ENCODE measurements around the gene NOL9. TPM values are rescaled to one million over a fixed set of nuclear protein-coding genes. Genes with fewer than 3 reads are reported as not detected.

The NOL9 gene
- total and polyA plus RNA-seq, 9 of the 15 experiments (the other 6 are each of a cell fraction or from before 2014, with no cell fraction given): 5.6 to 76.5 (median 47.3) TPM

- no peak for FAIRE-seq
- no peaks in the 10 kb centered on the region for H3K79me2 ChIP-seq (ENCODE audit: control insufficient read depth, insufficient read depth, low read length)
- intact Hi-C loops (cut with micrococcal nuclease): no loop called here
- no peak for DNase-seq (ENCODE audit: extremely low read depth in 1 of 4, low spot score in 3 of 4)
- CTCF ChIA-PET (ENCODE audit: low intra/inter-chr PET ratio): interaction anchor here (0.7 to 1.3 kb wide), 2 partner anchors 82 to 587 kb away, joined by 3 to 4 read pairs; no protein-coding TSS in a partner anchor
- no peak overlapping the region for H3K27ac ChIP-seq (ENCODE audit: extremely low read depth, low read depth, low read length)
- peak overlapping the region in 1 of 2 experiments; percentile 10; a peak in 1 of 4 replicates for H3K9ac ChIP-seq (ENCODE audit: insufficient read depth in 1 of 2, low read depth in 2 of 2, low read length in 2 of 2)
- WGBS (ENCODE audit: insufficient coverage, low coverage, missing lambda C conversion rate): 7% methylated on average over 14 of the region's 14 CpGs
- POLR2A ChIA-PET: no interaction called here
- H3K4me2 ChIP-seq (ENCODE audit: insufficient read depth, low read length): no peak overlapping the region
- no peaks in the 10 kb centered on the region for H3K36me3 ChIP-seq (ENCODE audit: control insufficient read depth, insufficient read depth, low read length)
- H3K9me3 ChIP-seq (replicated peaks; ENCODE audit: control insufficient read depth, insufficient read depth, low read depth, low read length): no peaks in the 10 kb centered on the region
- TF ChIP-seq CBFB (CRISPR knock-in tag; IDR thresholded peaks at IDR 0.05) (0 out of 2 replicates have a peak, but pooled peaks have one; percentile 32), MYC (IDR thresholded peaks at IDR 0.05; ENCODE audit: low read depth, low read length) (no peak), MYC (CRISPR knock-in tag; IDR thresholded peaks at IDR 0.05; ENCODE audit: borderline replicate concordance, low read depth) (0 out of 2 replicates have a peak, but pooled peaks have one; percentile 17), ZNF121 (CRISPR knock-in tag; conservative IDR thresholded peaks at IDR 0.05) (peak; percentile 27), COPS2 (conservative IDR thresholded peaks at IDR 0.05) (no peak), ZNF584 (CRISPR knock-in tag; IDR thresholded peaks at IDR 0.05; ENCODE audit: low read depth) (no peak)
- H3K9me1 ChIP-seq (ENCODE audit: control insufficient read depth, insufficient read depth, low read length): no peaks in the 10 kb centered on the region
- H3K4me1 ChIP-seq (replicated peaks in 1 of 2; ENCODE audit: control insufficient read depth in 2 of 2, insufficient read depth in 2 of 2, low read length in 2 of 2): peaks cover 0 to 21% of the 10 kb centered on the region in 2 experiments; a peak in 2 of 5 replicates
- in situ Hi-C loops (cut with MboI): loop anchor here (25.0 kb wide), 1 partner anchor 729 kb away; no protein-coding TSS in a partner anchor
- no TSS peak for BruUV-seq (replicated peaks)
- H2AFZ ChIP-seq (ENCODE audit: low read depth, low read length): no peak overlapping the region
- ATAC-seq: no peak
- H4K20me1 ChIP-seq (replicated peaks; ENCODE audit: control insufficient read depth, insufficient read depth, low read length): peaks cover 17% of the 10 kb centered on the region
- H3K4me3 ChIP-seq: no peak overlapping the region
- H3K27me3 ChIP-seq (ENCODE audit: control insufficient read depth in 2 of 2, insufficient read depth in 2 of 2, low read length in 2 of 2): peaks cover 64 to 82% of the 10 kb centered on the region in 2 experiments
Measured at GRCh38 chr1:6483017-6483760, 71.1 kb downstream of the NOL9 start.
